GF-D8 (cell line): ENCODE data around the gene ADD2.
"Not testable (repeated sequence)": the region's sequence is repeated elsewhere in the genome, so short reads cannot be mapped to it uniquely, and the experiment has no call there.

Source experiments
- DNase-seq: peaks from one replicate; lab custom pipeline; 2025; lab: John Stamatoyannopoulos, UW

ADD2 gene

DNA sequence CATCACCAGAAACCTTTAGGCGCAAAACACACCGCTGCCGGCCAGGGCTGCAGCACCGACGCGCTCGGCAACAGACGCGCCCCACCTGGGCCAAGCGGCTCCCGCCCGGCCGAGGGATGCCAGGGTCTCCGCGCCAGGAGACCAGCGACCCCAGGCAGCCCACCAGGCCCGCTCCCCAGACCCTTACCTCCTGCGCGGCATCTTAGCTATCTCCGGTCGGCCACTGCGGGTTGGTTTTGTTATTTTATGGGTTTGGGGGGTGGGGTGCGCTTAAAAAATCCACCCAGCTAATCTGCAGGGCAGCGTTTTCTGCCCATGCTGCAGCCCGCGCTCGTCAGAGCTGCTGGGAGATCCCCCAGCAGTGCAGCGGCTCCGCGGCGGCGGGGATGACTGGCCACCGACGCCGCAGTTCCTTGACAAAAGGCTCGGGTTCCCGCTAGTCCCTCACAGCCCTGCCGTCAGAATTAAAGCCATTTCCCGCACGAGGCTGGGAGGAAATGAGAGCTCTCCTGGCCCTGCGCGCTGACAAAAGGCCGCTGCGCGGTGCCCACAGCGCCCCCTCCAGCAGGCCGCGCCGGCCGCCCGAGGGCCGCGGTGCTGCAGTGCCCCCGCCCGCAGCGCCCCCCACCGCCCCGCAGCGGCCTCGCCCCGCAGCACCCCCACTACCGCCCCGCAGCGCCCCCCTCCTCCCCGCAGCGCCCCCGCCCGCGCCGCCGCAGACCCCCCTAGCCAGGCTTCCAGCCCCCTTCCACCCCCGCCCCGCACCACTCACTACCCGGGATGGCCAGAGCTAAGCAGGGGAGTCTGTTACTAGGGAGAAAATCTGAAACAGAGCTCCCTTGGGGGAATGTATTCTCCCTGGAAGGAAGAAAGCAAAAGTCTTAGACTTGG, at the start of gene ADD2:
Gene ADD2, minus strand, starts transcription at position 502 of the 891 bp plus-strand sequence. CDS start 61,792 bp downstream, outside the sequence.
- DNase-seq: no peak

- no peak for DNase-seq
Measured at GRCh38 chr2:70817284-70817954, 49.4 kb upstream of the ADD2 start.

DNA sequence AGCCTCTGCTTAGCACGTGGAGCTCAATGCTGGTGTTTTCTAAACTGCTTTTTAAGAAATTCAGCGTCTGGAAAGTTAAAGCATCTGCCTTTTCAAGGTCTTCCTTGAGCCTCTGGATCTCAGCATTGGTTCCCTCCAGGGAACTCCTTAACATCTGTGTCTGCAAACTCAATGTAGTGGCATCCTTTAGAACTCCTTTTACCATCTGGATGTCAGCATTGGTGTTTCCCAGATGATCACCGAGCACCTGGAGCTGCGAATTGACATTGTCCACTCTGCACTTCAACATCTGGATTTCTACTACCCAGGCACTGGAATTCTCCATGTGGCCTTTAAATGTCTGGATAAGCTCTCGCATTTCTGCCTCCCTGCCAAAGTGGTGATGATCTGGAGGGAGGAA, 48.7 kb upstream of the ADD2 start:
- DNase-seq: no peak

- no peak for DNase-seq
Measured at GRCh38 chr2:70808983-70809958, 41.3 kb upstream of the ADD2 start.

- no peak for DNase-seq
Measured at GRCh38 chr2:70807828-70808118, 39.8 kb upstream of the ADD2 start.

DNA sequence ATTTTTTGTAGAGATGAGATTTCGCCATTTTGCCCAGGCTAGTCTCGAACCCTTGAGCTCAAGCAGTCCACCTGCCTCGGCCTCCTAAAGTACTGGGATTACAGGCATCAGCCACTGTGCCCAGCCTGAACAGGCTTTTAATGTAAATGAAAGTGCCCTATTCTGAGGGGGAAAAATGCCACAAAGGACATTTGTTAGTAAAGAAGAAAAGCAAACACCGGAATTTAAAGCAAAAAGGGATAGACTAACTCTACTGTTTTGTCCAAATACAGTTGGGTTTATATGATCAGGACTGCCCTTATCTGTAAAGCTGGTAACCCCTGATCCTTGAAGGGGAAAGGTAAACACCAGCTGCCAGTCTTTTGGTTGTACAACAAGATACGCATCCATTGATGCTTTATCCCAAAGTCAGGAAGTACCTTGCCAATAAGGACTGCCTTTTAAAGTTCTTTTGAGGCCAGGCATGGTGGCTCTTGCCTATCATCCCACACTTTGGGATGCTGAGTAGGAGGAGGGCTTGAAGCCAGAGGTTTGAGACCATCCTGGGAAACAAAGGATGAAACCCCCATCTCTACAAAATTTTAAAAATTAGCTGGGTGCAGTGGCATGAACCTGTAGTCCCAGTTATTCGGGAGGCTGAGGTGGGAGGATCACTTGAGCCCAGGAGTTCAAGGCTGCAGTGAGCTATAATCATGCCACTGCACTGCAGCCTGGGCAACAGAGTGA, 39.3 kb upstream of the ADD2 start:
- no peak for DNase-seq

DNA sequence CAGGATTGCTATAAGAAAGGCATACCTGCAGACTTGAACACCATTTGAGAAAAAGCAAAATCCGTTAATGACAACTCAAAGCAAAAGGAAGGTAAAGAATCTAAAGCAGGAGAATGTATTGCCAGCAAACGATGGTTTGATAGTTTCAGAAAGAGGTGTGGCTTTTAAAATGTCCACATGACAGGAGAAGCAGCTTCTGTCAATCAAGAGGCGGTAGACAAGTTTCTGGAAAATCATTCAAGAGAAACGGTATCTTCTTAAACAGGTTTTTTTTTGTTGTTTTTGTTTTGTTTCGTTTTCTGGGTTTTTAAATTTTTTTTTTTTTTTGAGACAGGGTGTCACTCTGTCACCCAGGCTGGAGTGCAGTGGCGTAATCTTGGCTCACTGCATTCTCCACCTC, 38.6 kb upstream of the ADD2 start:
- no peak for DNase-seq

- DNase-seq: no peak
Measured at GRCh38 chr2:70806013-70806412, 38.0 kb upstream of the ADD2 start.

GRCh38 chr2:70801607-70802263, 33.7 kb upstream of the ADD2 start:
- no peak for DNase-seq

- no peak for DNase-seq
Measured at GRCh38 chr2:70799706-70800105, 31.7 kb upstream of the ADD2 start.

DNA sequence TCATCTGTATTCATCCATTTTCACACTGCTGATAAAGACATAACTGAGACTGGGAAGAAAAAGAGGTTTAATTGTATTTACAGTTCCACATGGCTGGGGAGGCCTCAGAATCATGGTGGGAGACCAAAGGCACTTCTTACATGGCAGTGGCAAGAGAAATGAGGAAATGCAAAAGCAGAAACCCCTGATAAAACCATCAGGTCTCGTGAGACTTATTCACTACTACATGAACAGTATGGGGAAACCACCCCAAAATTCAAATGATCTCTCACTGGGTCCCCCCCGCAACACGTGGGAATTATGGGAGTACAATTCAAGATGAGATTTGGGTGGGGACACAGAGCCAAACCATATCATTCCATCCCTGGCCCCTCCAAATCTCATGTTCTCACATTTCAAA, 30.0 kb upstream of the ADD2 start:
- not testable (repeated sequence) for DNase-seq

DNA sequence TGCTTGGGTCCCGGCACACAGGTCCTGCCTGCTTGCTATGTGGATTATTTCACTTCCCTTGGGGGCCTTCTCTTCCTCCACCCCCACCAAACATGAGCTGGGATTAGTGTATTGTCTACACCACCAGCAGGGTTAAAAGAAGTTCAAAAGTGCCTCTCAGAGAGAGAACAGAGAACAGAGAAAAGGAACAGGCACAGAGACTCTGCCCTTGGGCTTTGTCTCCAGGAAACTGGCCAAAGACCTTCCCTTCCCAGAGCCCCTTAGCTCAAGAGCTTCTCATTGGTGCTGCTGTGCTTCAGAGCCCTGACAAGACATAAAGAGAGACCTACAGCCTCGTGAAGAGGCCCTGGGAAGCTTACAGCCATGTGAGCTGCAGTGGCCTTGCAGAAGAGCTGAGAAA, 29.5 kb upstream of the ADD2 start:
- no peak for DNase-seq

- no peak for DNase-seq
Measured at GRCh38 chr2:70796262-70796661, 28.3 kb upstream of the ADD2 start.

- no peak for DNase-seq
Measured at GRCh38 chr2:70795164-70795995, 27.4 kb upstream of the ADD2 start.

GRCh38 chr2:70793450-70793849, 25.4 kb upstream of the ADD2 start:
- DNase-seq: no peak

GRCh38 chr2:70790136-70790828, 22.3 kb upstream of the ADD2 start, which contains the start of gene FIGLA:
FIGLA (minus strand) TSS chr2:70790643; CDS start chr2:70790638, 5 bp downstream.
- DNase-seq: no peak

GRCh38 chr2:70789304-70790135, 21.5 kb upstream of the ADD2 start:
- no peak for DNase-seq

DNA sequence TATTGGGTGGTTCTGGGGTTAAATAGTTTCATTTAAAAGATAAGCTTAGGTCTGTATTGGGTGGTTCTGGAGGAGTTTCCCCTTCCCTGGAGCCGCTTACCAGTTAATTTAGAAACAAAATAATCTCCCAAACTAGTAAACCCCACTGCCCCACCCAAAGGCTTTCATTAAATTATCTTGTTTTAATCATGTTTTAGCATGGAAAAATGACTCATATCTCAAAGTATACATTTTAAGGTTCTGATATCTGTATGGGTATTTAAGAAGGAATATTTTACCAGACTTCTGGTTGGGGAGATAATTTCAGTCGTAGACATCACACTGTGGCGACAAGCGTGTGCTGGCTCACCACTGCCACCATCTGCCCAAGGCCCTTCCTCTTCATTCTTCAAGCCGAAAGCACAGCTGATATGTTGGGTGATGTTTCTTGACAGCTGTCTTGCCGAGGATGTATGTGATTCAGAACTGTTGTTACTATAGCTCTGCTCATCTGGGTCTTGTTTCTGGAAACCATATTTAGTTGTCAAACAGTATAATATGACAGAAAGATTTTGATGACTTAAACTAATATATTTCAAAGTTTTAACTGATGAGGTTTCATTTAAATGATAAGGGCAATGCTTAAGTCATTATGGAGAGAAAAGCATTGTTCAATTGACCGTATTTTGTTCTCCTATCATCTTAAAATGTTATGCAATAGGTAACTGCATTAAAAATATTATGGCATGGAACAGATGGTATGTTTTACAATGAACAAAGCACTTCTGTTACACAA, 17.3 kb upstream of the ADD2 start:
- no peak for DNase-seq
